ENCODE data around the gene MAMLD1.

Gene MAMLD1

GRCh38 chrX:150509703-150510102 lies 146.6 kb downstream of the MAMLD1 start:
- no peak overlapping the region for H3K9ac ChIP-seq (ENCODE audit: low read length)
- WGBS, result 92% methylated on average over 2 of the region's 5 CpGs
- no peak overlapping the region for H3K18ac ChIP-seq (ENCODE audit: low read depth in 1 of 2, low read length in 2 of 2)
- H2BK15ac ChIP-seq (ENCODE audit: low read depth, poor library complexity, severe bottlenecking), result no peak overlapping the region
- H3K4me3 ChIP-seq (ENCODE audit: insufficient read depth in 1 of 2, low read depth in 1 of 2, low read length in 2 of 2), result no peak overlapping the region
- H3K79me1 ChIP-seq (replicated peaks; ENCODE audit: low read length, poor library complexity, severe bottlenecking), result peaks cover 2% of the 10 kb centered on the region
- peaks cover 0 to 17% of the 10 kb centered on the region in 2 experiments for H3K36me3 ChIP-seq (ENCODE audit: control insufficient read depth in 1 of 2, insufficient read depth in 2 of 2, low read depth in 1 of 2, low read length in 2 of 2)
- H3K4me1 ChIP-seq (ENCODE audit: control insufficient read depth, insufficient read depth, low read depth, low read length), result peaks cover 2% of the 10 kb centered on the region
- no peak overlapping the region for H3K4me2 ChIP-seq (ENCODE audit: low read length, poor library complexity, severe bottlenecking)
- no peak overlapping the region for H2BK12ac ChIP-seq (ENCODE audit: low read length in 2 of 2)
- H3K23ac ChIP-seq (ENCODE audit: low read length in 2 of 2), result no peak overlapping the region
- no peak overlapping the region for H3K4ac ChIP-seq (ENCODE audit: low read depth in 1 of 2, low read length in 2 of 2)
- no peaks in the 10 kb centered on the region for H3K9me3 ChIP-seq (ENCODE audit: control insufficient read depth, low read length)
- H4K8ac ChIP-seq (ENCODE audit: low read length), result no peak overlapping the region
- H3K27me3 ChIP-seq (ENCODE audit: control insufficient read depth in 1 of 2, insufficient read depth in 1 of 2, low read length in 2 of 2), result peaks cover 0 to 17% of the 10 kb centered on the region in 2 experiments
- no peak overlapping the region for H3K27ac ChIP-seq (ENCODE audit: low read length, poor library complexity, severe bottlenecking)
- no peak overlapping the region for H2BK120ac ChIP-seq (ENCODE audit: low read depth, low read length)
- DNase-seq, result no peak
- no peak overlapping the region for H3K14ac ChIP-seq (ENCODE audit: low read length in 2 of 2)
- H2AFZ ChIP-seq (ENCODE audit: low read depth, low read length), result no peak overlapping the region
- H2AK5ac ChIP-seq (ENCODE audit: low read length, severe bottlenecking), result no peak overlapping the region
- no peak overlapping the region for H2BK5ac ChIP-seq (ENCODE audit: low read depth, low read length, poor library complexity, severe bottlenecking)
- no peak overlapping the region for H4K91ac ChIP-seq (ENCODE audit: low read length)

- H3K27me3 ChIP-seq (ENCODE audit: control insufficient read depth in 1 of 2, insufficient read depth in 1 of 2, low read length in 2 of 2), result peaks cover 0 to 23% of the 10 kb centered on the region in 2 experiments
Measured at GRCh38 chrX:150512461-150512901, 149.4 kb downstream of the MAMLD1 start.

DNA sequence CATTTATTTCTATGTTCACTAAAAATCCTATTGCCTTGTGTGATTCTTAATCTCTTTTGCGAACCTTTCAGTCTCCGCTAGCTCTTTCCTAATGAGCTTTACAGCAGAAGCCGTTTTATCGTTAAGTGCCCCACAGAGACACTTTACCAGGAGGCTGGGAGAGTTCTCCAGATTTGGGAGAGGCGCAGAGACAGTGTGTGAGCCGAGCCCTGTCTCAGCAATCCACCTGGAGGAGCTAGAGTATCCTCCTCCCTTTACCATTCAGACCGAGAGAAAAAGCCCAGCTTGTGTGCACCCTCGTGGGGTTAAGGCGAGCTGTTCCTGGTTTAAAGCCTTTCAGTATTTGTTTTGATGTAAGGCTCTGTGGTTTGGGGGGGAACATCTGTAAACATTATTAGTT lies 150.4 kb downstream of the MAMLD1 start:
- DNase-seq, result no peak
- peaks cover 2% of the 10 kb centered on the region for H3K79me1 ChIP-seq (replicated peaks; ENCODE audit: low read length, poor library complexity, severe bottlenecking)
- no peak overlapping the region for H2BK5ac ChIP-seq (ENCODE audit: low read depth, low read length, poor library complexity, severe bottlenecking)
- H2BK12ac ChIP-seq (ENCODE audit: low read length in 2 of 2), result no peak overlapping the region
- no peak overlapping the region for H3K18ac ChIP-seq (ENCODE audit: low read depth in 1 of 2, low read length in 2 of 2)
- H3K36me3 ChIP-seq (ENCODE audit: control insufficient read depth in 1 of 2, insufficient read depth in 2 of 2, low read depth in 1 of 2, low read length in 2 of 2), result peaks cover 0 to 17% of the 10 kb centered on the region in 2 experiments
- no peaks in the 10 kb centered on the region for H3K4me1 ChIP-seq (ENCODE audit: control insufficient read depth, insufficient read depth, low read depth, low read length)
- no peak overlapping the region for H4K8ac ChIP-seq (ENCODE audit: low read length)
- no peak overlapping the region for H3K4ac ChIP-seq (ENCODE audit: low read depth in 1 of 2, low read length in 2 of 2)
- H3K9ac ChIP-seq (ENCODE audit: low read length), result no peak overlapping the region
- no peak overlapping the region for H2BK15ac ChIP-seq (ENCODE audit: low read depth, poor library complexity, severe bottlenecking)
- H3K4me2 ChIP-seq (ENCODE audit: low read length, poor library complexity, severe bottlenecking), result no peak overlapping the region
- 60% methylated on average over 5 of the region's 9 CpGs for WGBS
- no peak overlapping the region for H4K91ac ChIP-seq (ENCODE audit: low read length)
- no peak overlapping the region for H3K27ac ChIP-seq (ENCODE audit: low read length, poor library complexity, severe bottlenecking)
- no peak overlapping the region for H2AK5ac ChIP-seq (ENCODE audit: low read length, severe bottlenecking)
- no peak overlapping the region for H2AFZ ChIP-seq (ENCODE audit: low read depth, low read length)
- H3K27me3 ChIP-seq (ENCODE audit: control insufficient read depth in 1 of 2, insufficient read depth in 1 of 2, low read length in 2 of 2), result peaks cover 0 to 23% of the 10 kb centered on the region in 2 experiments
- no peaks in the 10 kb centered on the region for H3K9me3 ChIP-seq (ENCODE audit: control insufficient read depth, low read length)
- H2BK120ac ChIP-seq (ENCODE audit: low read depth, low read length), result no peak overlapping the region
- no peak overlapping the region for H3K4me3 ChIP-seq (ENCODE audit: insufficient read depth in 1 of 2, low read depth in 1 of 2, low read length in 2 of 2)
- no peak overlapping the region for H3K23ac ChIP-seq (ENCODE audit: low read length in 2 of 2)
- H3K14ac ChIP-seq (ENCODE audit: low read length in 2 of 2), result no peak overlapping the region

More at GRCh38 chrX:150512461-150512901, 149.4 kb downstream of the MAMLD1 start:
- Histone ChIP-seq H3K23ac (ENCODE audit: low read length in 2 of 2) (no peak overlapping the region), H3K4me1 (ENCODE audit: control insufficient read depth, insufficient read depth, low read depth, low read length) (no peaks in the 10 kb centered on the region), H3K18ac (ENCODE audit: low read depth in 1 of 2, low read length in 2 of 2) (no peak overlapping the region), H2BK5ac (ENCODE audit: low read depth, low read length, poor library complexity, severe bottlenecking) (no peak overlapping the region), H3K9ac (ENCODE audit: low read length) (no peak overlapping the region), H3K4me2 (ENCODE audit: low read length, poor library complexity, severe bottlenecking) (no peak overlapping the region), H3K9me3 (ENCODE audit: control insufficient read depth, low read length) (no peaks in the 10 kb centered on the region), H2BK12ac (ENCODE audit: low read length in 2 of 2) (no peak overlapping the region), H3K4ac (ENCODE audit: low read depth in 1 of 2, low read length in 2 of 2) (no peak overlapping the region), H3K4me3 (ENCODE audit: insufficient read depth in 1 of 2, low read depth in 1 of 2, low read length in 2 of 2) (no peak overlapping the region), H3K27ac (ENCODE audit: low read length, poor library complexity, severe bottlenecking) (no peak overlapping the region), H2AK5ac (ENCODE audit: low read length, severe bottlenecking) (no peak overlapping the region), H3K14ac (ENCODE audit: low read length in 2 of 2) (no peak overlapping the region), H4K8ac (ENCODE audit: low read length) (no peak overlapping the region), H2BK15ac (ENCODE audit: low read depth, poor library complexity, severe bottlenecking) (no peak overlapping the region), H2BK120ac (ENCODE audit: low read depth, low read length) (no peak overlapping the region), H2AFZ (ENCODE audit: low read depth, low read length) (no peak overlapping the region), H3K79me1 (replicated peaks; ENCODE audit: low read length, poor library complexity, severe bottlenecking) (peaks cover 2% of the 10 kb centered on the region), H4K91ac (ENCODE audit: low read length) (no peak overlapping the region), H3K36me3 (ENCODE audit: control insufficient read depth in 1 of 2, insufficient read depth in 2 of 2, low read depth in 1 of 2, low read length in 2 of 2) (peaks cover 0 to 17% of the 10 kb centered on the region in 2 experiments)
- 89% methylated on average over 13 of the region's 14 CpGs for WGBS
- no peak for DNase-seq

- Histone ChIP-seq H3K36me3 (ENCODE audit: control insufficient read depth in 1 of 2, insufficient read depth in 2 of 2, low read depth in 1 of 2, low read length in 2 of 2) (peaks cover 0 to 17% of the 10 kb centered on the region in 2 experiments), H2BK12ac (ENCODE audit: low read length in 2 of 2) (no peak overlapping the region), H3K9ac (ENCODE audit: low read length) (no peak overlapping the region), H2BK15ac (ENCODE audit: low read depth, poor library complexity, severe bottlenecking) (no peak overlapping the region), H4K91ac (ENCODE audit: low read length) (no peak overlapping the region), H3K9me3 (ENCODE audit: control insufficient read depth, low read length) (no peaks in the 10 kb centered on the region), H2AFZ (ENCODE audit: low read depth, low read length) (no peak overlapping the region), H2AK5ac (ENCODE audit: low read length, severe bottlenecking) (no peak overlapping the region), H3K4me3 (ENCODE audit: insufficient read depth in 1 of 2, low read depth in 1 of 2, low read length in 2 of 2) (no peak overlapping the region), H3K27ac (ENCODE audit: low read length, poor library complexity, severe bottlenecking) (no peak overlapping the region), H3K14ac (ENCODE audit: low read length in 2 of 2) (no peak overlapping the region), H4K8ac (ENCODE audit: low read length) (no peak overlapping the region), H2BK5ac (ENCODE audit: low read depth, low read length, poor library complexity, severe bottlenecking) (no peak overlapping the region), H3K79me1 (replicated peaks; ENCODE audit: low read length, poor library complexity, severe bottlenecking) (no peaks in the 10 kb centered on the region), H3K4me2 (ENCODE audit: low read length, poor library complexity, severe bottlenecking) (no peak overlapping the region), H2BK120ac (ENCODE audit: low read depth, low read length) (no peak overlapping the region), H3K23ac (ENCODE audit: low read length in 2 of 2) (no peak overlapping the region), H3K27me3 (ENCODE audit: control insufficient read depth in 1 of 2, insufficient read depth in 1 of 2, low read length in 2 of 2) (peaks cover 0 to 25% of the 10 kb centered on the region in 2 experiments), H3K4ac (ENCODE audit: low read depth in 1 of 2, low read length in 2 of 2) (no peak overlapping the region), H3K18ac (ENCODE audit: low read depth in 1 of 2, low read length in 2 of 2) (no peak overlapping the region), H3K4me1 (ENCODE audit: control insufficient read depth, insufficient read depth, low read depth, low read length) (no peaks in the 10 kb centered on the region)
- no peak for DNase-seq
- whole genome bisulfite sequencing, result 92% methylated on average over 1 of the region's 4 CpGs
Measured at GRCh38 chrX:150514462-150514861, 151.3 kb downstream of the MAMLD1 start.
